ENCODE results near the gene MTX3.

MTX3 gene, protein sequence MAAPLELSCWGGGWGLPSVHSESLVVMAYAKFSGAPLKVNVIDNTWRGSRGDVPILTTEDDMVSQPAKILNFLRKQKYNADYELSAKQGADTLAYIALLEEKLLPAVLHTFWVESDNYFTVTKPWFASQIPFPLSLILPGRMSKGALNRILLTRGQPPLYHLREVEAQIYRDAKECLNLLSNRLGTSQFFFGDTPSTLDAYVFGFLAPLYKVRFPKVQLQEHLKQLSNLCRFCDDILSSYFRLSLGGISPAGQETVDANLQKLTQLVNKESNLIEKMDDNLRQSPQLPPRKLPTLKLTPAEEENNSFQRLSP

DNA sequence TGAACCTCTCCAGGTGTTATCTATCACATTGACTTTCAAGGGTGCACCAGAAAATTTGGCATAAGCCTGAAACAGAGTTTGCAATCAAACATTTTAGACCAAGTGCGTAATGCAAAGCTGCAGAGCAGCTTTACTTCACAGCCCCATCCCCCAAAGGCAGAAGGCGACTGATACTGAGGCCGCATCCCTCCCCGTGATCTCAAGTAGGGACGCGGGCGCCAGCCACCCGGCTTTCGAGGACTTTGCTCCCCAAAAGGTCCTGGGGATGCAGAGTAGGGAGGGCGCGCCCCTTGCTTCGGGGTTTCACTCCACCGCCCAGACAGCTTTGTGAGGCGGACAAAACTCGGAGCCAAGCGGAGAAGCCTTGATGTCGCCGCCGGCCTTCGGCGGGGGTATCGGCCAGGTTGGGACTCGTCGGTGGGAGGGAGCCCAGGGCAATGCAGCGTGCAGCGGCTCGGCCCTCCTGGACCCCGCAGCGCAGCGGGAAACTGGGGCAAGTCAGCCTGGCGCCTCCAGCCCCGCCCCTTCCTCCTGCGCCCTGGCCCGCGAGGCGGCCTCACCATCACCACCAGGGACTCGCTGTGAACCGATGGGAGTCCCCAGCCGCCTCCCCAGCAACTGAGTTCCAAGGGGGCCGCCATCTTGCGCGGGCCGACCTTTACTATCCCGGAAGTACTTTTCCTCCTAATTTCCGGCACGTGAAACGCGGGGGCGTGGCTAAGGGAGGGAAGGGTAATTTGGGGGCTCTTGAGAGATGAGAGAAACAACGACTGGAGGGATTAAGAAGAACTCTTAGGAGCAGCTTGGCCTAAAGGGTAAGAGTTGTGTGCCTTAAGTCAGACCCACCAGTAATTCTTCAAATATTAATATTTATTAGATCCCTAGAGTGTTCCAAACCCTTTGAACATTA, at the start of gene MTX3:
Gene MTX3 (minus strand): TSS at position 665 of the 910 bp plus-strand sequence. CDS start 24 bp downstream, at position 641.
- H3K27me3 ChIP-seq (ENCODE audit: insufficient read depth, low read length), result no peaks in the 10 kb centered on the region
- peaks cover 22% of the 10 kb centered on the region for H3K4me1 ChIP-seq (ENCODE audit: insufficient read depth, low read length)
- peak within 1 kb of the TSS; percentile 87 for H2AFZ ChIP-seq (ENCODE audit: low read depth, low read length)
- H3K9me3 ChIP-seq (ENCODE audit: low read length), result no peaks in the 10 kb centered on the region
- H3K36me3 ChIP-seq (ENCODE audit: insufficient read depth, low read length), result peaks cover 25% of the 10 kb centered on the region
- H3K4me3 ChIP-seq (ENCODE audit: low read length), result peak within 1 kb of the TSS; percentile 91

DNA sequence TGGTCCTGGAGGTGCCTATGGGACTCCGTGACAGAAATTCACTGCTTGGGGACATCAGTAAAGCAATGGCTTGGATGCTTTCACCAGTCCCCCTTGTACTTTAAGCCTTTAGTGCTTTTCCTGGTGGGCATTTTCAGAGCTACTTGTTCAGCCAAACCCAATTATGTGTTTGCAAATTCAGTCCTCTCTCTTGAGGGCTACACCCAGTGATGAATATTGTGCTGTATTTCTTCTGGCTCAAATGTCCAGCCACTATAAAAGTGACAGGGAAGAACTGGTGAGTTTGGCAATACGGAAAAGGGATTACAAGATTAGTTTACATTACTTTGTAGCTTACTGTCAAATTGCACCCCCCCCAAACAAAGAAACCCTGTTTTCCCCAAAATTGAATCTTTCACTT, 48.6 kb upstream of the MTX3 start:
- Histone ChIP-seq H2AFZ (ENCODE audit: low read depth, low read length) (no peak overlapping the region), H3K4me3 (ENCODE audit: low read length) (no peak overlapping the region), H3K36me3 (ENCODE audit: insufficient read depth, low read length) (no peaks in the 10 kb centered on the region), H3K9me3 (ENCODE audit: low read length) (no peaks in the 10 kb centered on the region), H3K4me1 (ENCODE audit: insufficient read depth, low read length) (peaks cover 10% of the 10 kb centered on the region), H3K27me3 (ENCODE audit: insufficient read depth, low read length) (peaks cover 3% of the 10 kb centered on the region)

DNA sequence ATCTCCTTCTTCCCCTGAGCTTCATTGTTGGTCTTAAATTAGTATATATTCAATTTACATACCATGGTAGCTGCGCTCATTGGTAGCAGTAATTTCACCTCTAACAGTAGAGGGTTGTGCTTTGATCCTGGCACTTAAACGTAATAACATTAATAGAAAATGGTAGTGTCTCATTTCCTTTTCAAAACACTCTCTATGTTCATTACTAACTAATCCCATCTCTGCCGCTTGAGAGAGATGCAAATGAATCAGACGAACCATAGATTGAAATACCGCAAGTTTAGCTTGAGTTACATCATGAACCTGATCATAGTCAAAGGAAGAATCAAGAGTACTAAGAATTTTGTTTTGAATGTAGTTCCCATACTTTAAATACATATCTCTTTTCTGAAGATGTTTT, 46.3 kb upstream of the MTX3 start:
- Histone ChIP-seq H3K4me1 (ENCODE audit: insufficient read depth, low read length) (peaks cover 9% of the 10 kb centered on the region), H3K4me3 (ENCODE audit: low read length) (no peak overlapping the region), H3K9me3 (ENCODE audit: low read length) (no peaks in the 10 kb centered on the region), H3K27me3 (ENCODE audit: insufficient read depth, low read length) (peaks cover 3% of the 10 kb centered on the region), H2AFZ (ENCODE audit: low read depth, low read length) (no peak overlapping the region), H3K36me3 (ENCODE audit: insufficient read depth, low read length) (no peaks in the 10 kb centered on the region)

DNA sequence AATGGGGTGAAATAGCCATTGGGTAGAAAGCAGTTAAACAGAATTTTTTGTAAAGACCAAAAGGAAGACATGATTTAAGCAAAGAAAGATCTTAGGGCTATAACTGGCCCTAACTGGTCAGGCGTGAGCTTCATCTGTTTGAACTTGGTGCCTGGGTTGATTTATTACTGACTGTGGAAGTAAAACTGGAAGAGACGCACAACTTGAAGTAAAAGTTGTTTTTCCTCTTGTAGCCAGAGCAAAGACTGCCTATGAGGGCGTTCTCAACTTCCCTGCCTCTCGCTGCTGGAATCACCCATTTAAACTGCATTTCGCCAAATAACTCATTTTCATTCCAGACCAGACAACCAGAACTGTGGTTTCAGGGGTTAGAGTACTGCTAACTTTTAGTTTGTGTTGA, 45.6 kb upstream of the MTX3 start:
- no peak overlapping the region for H3K4me3 ChIP-seq (ENCODE audit: low read length)
- no peaks in the 10 kb centered on the region for H3K9me3 ChIP-seq (ENCODE audit: low read length)
- peaks cover 3% of the 10 kb centered on the region for H3K27me3 ChIP-seq (ENCODE audit: insufficient read depth, low read length)
- H3K36me3 ChIP-seq (ENCODE audit: insufficient read depth, low read length), result no peaks in the 10 kb centered on the region
- H2AFZ ChIP-seq (ENCODE audit: low read depth, low read length), result no peak overlapping the region
- peaks cover 4% of the 10 kb centered on the region for H3K4me1 ChIP-seq (ENCODE audit: insufficient read depth, low read length)

DNA sequence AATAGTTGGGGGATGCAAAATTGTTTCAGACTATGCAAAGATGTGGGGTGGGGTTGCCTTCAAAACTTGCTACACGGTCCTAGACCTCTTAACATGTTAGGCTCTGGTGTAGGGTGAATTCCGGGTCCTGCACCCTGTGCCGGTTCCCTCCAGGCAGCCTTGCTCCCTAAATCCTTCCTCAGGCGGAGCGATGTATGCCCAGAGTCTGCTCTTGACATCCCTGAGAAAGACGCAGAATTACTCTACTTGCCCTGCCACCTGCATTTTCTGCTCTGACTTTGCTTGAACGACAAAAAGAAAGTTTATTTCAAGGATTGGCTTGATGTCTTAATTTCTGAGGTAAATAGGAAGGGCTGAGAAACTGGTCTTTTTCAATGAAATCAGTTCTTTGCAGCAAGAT, 44.8 kb upstream of the MTX3 start:
- Histone ChIP-seq H3K4me1 (ENCODE audit: insufficient read depth, low read length) (peaks cover 4% of the 10 kb centered on the region), H3K36me3 (ENCODE audit: insufficient read depth, low read length) (no peaks in the 10 kb centered on the region), H2AFZ (ENCODE audit: low read depth, low read length) (no peak overlapping the region), H3K9me3 (ENCODE audit: low read length) (no peaks in the 10 kb centered on the region), H3K27me3 (ENCODE audit: insufficient read depth, low read length) (peaks cover 3% of the 10 kb centered on the region), H3K4me3 (ENCODE audit: low read length) (no peak overlapping the region)

DNA sequence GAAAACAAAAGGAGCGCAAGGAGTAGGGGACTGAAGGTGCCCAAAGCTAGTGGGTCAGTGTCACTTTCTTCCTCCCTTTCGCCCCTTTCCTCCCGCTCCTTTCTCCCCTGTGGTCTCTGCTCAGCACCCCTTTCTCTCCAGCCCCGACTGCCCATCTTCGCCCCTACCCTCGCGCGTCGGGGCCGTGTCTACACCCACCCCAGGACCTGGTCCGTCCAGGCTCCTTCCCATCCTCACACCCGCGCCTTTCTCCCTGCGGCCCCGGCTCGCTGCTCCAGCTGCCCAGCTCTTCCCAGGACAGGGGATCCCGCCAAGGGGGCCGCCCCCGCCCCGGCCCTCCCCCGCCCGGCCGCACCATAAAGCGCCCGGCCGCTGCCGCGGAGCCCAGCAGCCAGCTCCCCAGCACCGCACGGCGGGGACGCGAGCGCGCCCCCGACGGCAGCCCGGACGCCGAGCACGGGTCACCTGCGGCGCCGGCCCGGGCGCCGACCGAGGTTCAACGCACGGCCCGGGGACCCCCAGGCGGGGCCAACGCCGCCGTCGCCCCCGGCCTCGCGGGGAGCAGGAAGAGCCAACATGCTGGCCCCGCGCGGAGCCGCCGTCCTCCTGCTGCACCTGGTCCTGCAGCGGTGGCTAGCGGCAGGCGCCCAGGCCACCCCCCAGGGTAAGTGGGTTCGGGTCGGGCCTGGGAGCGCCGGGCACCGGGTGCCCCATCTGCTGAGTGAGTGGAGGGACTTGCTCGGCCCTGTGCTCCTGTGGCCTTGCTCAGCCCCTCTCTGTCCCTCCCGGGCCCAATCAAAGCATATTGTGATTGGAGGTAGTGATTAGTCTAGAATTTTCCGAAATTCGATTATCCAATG, 44.1 kb upstream of the MTX3 start, which contains the start of gene THBS4:
Gene THBS4 (plus strand): TSS at position 387 of the 860 bp plus-strand sequence. CDS start 190 bp downstream, at position 577.
- peak within 1 kb of the TSS; percentile 2 for H3K4me3 ChIP-seq (ENCODE audit: low read length)
- no peak within 1 kb of the TSS for H2AFZ ChIP-seq (ENCODE audit: low read depth, low read length)
- no peaks in the 10 kb centered on the region for H3K4me1 ChIP-seq (ENCODE audit: insufficient read depth, low read length)
- no peaks in the 10 kb centered on the region for H3K36me3 ChIP-seq (ENCODE audit: insufficient read depth, low read length)
- H3K27me3 ChIP-seq (ENCODE audit: insufficient read depth, low read length), result peaks cover 3% of the 10 kb centered on the region
- no peaks in the 10 kb centered on the region for H3K9me3 ChIP-seq (ENCODE audit: low read length)

DNA sequence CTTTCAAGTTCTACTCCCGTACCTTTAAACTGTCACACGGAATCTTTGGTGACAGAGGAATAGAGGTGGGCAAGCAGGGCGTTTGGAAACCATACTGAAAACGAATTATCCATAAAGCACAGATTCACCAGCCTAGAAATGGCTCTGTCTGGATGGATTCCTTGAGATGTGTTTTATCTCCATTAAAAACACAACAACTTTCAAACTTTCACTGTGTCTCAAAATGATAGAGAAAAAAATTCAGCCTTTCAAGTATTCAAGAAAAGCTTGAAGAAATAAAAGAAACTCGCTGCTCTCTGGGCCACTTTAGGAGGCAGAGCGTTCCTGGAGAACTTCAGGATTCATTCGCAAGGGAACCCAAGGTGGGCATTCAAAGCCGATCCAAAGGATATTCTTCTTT, 43.5 kb upstream of the MTX3 start:
- Histone ChIP-seq H2AFZ (ENCODE audit: low read depth, low read length) (no peak overlapping the region), H3K27me3 (ENCODE audit: insufficient read depth, low read length) (peaks cover 3% of the 10 kb centered on the region), H3K9me3 (ENCODE audit: low read length) (no peaks in the 10 kb centered on the region), H3K36me3 (ENCODE audit: insufficient read depth, low read length) (no peaks in the 10 kb centered on the region), H3K4me1 (ENCODE audit: insufficient read depth, low read length) (no peaks in the 10 kb centered on the region), H3K4me3 (ENCODE audit: low read length) (no peak overlapping the region)

DNA sequence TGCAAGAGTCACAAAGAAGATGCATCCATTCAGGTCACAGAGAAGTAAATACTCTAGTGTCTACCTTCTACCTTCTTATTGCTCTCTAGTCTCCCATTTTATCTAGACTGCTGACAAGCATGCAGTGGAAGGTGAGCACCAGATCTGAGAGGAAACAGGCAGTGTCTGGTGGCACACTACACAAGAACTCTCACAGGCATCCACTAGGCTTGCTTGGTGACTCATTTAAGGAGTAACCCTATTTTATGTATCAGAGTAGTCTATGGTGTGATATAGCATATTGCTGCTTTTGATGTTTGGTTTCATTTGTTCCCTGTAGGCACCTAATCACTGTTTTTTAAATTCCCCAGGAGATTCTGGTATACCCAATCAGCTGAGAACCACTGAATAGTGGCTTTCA, 42.5 kb upstream of the MTX3 start:
- peaks cover 3% of the 10 kb centered on the region for H3K27me3 ChIP-seq (ENCODE audit: insufficient read depth, low read length)
- H3K9me3 ChIP-seq (ENCODE audit: low read length), result no peaks in the 10 kb centered on the region
- no peaks in the 10 kb centered on the region for H3K36me3 ChIP-seq (ENCODE audit: insufficient read depth, low read length)
- H3K4me3 ChIP-seq (ENCODE audit: low read length), result no peak overlapping the region
- H3K4me1 ChIP-seq (ENCODE audit: insufficient read depth, low read length), result no peaks in the 10 kb centered on the region
- H2AFZ ChIP-seq (ENCODE audit: low read depth, low read length), result no peak overlapping the region

DNA sequence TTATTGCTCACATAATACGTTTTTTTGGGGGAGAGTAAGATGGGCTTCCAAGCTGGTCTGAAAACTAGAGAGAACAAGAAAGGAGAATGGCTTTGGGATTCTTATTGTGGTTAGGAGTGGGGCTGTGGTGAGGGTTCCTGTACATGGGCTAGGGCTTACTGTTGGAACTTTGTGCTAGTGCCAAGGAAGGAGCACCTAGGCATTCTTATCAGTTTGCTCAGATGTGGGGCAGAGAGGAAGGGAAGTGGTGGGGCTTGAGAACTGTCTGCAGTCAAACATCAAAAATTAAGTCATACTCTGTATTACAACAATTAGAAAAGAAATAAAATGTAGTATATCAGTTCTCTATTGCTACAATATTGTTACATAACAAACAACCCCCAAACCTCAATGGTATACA, 40.0 kb upstream of the MTX3 start:
- Histone ChIP-seq H3K9me3 (ENCODE audit: low read length) (no peaks in the 10 kb centered on the region), H2AFZ (ENCODE audit: low read depth, low read length) (no peak overlapping the region), H3K4me3 (ENCODE audit: low read length) (no peak overlapping the region), H3K27me3 (ENCODE audit: insufficient read depth, low read length) (peaks cover 3% of the 10 kb centered on the region), H3K36me3 (ENCODE audit: insufficient read depth, low read length) (no peaks in the 10 kb centered on the region), H3K4me1 (ENCODE audit: insufficient read depth, low read length) (no peaks in the 10 kb centered on the region)

DNA sequence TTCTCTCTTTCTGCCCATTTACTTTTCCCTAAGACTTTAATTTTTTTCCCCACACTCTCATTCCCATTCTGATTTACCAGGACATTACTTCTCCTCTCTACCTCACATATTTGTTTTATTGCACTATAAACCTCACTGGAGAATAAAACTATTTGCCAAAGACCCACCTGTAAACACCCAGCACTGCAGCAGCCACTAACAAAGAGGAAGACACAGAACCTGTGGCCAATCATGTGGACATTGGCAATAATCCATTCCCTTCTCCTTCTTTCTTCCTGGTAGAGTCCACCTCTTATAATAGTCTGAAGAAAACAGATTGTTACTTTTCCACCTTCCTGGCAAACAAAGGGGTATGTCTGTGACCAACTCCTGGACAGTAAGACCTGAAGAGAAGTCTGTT, 35.8 kb upstream of the MTX3 start:
- no peak overlapping the region for H3K4me3 ChIP-seq (ENCODE audit: low read length)
- H3K27me3 ChIP-seq (ENCODE audit: insufficient read depth, low read length), result no peaks in the 10 kb centered on the region
- H3K9me3 ChIP-seq (ENCODE audit: low read length), result no peaks in the 10 kb centered on the region
- no peaks in the 10 kb centered on the region for H3K36me3 ChIP-seq (ENCODE audit: insufficient read depth, low read length)
- no peaks in the 10 kb centered on the region for H3K4me1 ChIP-seq (ENCODE audit: insufficient read depth, low read length)
- H2AFZ ChIP-seq (ENCODE audit: low read depth, low read length), result no peak overlapping the region

DNA sequence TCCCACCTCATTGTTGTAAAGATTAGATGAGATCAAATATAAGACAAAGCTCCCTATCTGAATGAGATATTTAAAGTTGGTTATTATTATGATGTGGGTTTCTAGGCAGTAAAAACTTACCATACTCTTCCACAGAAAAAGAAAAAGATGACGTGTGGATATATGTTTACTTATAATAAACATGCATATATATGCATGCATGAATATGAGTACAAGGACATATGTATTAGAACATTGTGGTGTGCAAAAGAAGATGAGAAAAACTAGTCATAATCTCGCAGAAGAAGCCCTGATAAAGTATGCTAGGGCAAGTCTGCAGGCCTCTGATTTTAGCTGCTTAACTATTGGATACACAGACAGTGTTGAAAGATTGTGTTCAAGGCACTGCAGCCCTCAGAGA, 34.0 kb upstream of the MTX3 start:
- H2AFZ ChIP-seq (ENCODE audit: low read depth, low read length), result no peak overlapping the region
- H3K27me3 ChIP-seq (ENCODE audit: insufficient read depth, low read length), result no peaks in the 10 kb centered on the region
- no peaks in the 10 kb centered on the region for H3K9me3 ChIP-seq (ENCODE audit: low read length)
- H3K36me3 ChIP-seq (ENCODE audit: insufficient read depth, low read length), result no peaks in the 10 kb centered on the region
- H3K4me3 ChIP-seq (ENCODE audit: low read length), result no peak overlapping the region
- no peaks in the 10 kb centered on the region for H3K4me1 ChIP-seq (ENCODE audit: insufficient read depth, low read length)

DNA sequence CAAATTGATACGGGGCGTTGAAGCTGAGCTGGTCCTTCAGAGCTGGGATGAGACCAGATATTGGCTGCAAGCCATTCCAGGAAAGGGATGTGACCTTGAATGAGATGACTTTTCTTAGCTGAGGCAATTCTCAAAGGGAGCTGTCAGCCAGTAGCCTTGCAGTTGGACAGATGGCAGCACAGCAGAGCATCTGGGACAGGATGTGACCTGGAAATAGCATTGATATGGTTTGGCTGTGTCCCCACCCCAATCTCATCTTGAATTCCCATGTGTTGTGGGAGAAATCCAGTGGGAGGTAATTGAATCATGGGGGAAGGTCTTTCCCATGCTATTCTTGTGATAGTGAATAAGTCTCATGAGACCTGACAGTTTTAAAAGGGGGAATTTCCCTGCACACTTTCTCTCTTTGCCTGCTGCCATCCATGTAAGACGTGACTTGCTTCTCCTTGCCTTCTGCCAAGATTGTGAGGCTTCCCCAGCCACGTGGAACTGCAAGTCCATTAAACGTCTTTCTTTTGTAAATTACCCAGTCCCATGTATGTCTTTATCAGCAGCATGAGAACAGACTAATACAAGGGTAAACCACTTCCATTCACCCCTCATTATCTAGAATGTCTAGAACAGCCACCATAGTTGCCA, 19.8 kb upstream of the MTX3 start:
- peaks cover 9% of the 10 kb centered on the region for H3K36me3 ChIP-seq (ENCODE audit: insufficient read depth, low read length)
- no peak overlapping the region for H2AFZ ChIP-seq (ENCODE audit: low read depth, low read length)
- H3K9me3 ChIP-seq (ENCODE audit: low read length), result no peaks in the 10 kb centered on the region
- H3K4me1 ChIP-seq (ENCODE audit: insufficient read depth, low read length), result no peaks in the 10 kb centered on the region
- no peak overlapping the region for H3K4me3 ChIP-seq (ENCODE audit: low read length)
- H3K27me3 ChIP-seq (ENCODE audit: insufficient read depth, low read length), result no peaks in the 10 kb centered on the region

Data from neuron (in vitro differentiated cells).